BE2C (cell line): ENCODE measurements around the gene SPTSSA.

ENCODE experiments used
- DNase-seq: peaks from one replicate; pipeline ENCODE4 v3.0.0-alpha.2; 2020
- H3K27me3 ChIP-seq: fragments of 250-450 bp; sonication (Bioruptor Pico); 2 replicates; pipeline ENCODE4 v1.5.1; 2020; ENCODE audit warnings: mild to moderate bottlenecking
- H3K36me3 ChIP-seq: fragments of 250-450 bp; sonication (Bioruptor Pico); 2 replicates; pipeline ENCODE4 v1.5.1; 2020; ENCODE audit warnings: mild to moderate bottlenecking
- H3K4me1 ChIP-seq: fragments of 250-450 bp; sonication (Bioruptor Pico); 2 replicates; pipeline ENCODE4 v1.5.1; 2020
- H3K4me3 ChIP-seq: 2 replicates; pipeline ENCODE4 v1.5.1; 2011; ENCODE audit warnings: low read depth, low read length
- H3K9me3 ChIP-seq: fragments of 250-450 bp; sonication (Bioruptor Pico); 2 replicates; pipeline ENCODE4 v1.5.1; 2020
- TF ChIP-seq, protein P1 (sequence below): IDR thresholded peaks from 2 replicates; pipeline ENCODE4 v1.5.1; 2012; ENCODE audit warnings: mild to moderate bottlenecking, low read depth, low read length

SPTSSA gene

DNA sequence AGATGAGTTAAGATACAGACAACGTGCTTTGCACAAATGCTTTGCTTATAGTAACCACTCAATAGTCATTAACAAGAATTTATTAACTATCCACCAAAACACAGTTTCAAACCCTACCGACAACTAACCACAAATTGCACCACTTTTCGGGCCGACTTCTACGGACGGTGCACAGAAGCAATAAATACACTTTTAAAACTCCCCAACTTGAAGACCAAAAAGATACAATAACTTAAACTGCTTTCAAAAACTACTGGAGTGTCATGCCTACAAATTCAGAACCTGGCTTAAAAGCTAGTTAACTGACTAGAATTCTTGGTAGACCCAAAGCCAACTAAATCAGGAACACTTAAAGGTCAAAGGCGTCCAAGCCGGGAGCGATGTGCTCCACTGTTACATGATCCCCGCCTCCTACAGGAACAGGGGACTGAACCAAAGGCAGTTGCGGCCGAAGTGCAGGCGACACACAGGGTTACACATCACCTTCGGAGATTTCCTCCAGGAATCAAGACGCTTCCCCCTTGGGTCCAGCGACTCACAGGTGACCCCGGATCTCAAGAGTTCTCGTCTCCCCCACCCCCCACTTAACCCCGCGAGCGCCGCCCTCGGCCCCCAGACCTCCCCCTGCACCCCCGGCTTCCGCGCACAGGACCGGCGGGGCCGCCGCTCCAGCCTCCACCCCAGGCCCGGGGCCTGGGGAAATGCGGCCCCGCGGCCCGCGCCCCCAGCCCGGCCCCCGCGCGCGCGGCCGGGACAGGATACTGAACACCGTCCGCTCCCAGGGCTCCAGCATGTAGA, 507 bp downstream of the SPTSSA start:
- Histone ChIP-seq H3K9me3 (no peaks in the 10 kb centered on the region), H3K4me3 (peak overlapping the region; percentile 88), H3K27me3 (no peaks in the 10 kb centered on the region), H3K4me1 (peaks cover 5% of the 10 kb centered on the region; the same call in 1 of the 2 replicates), H3K36me3 (peaks cover 5% of the 10 kb centered on the region; the same call in 1 of the 2 replicates)
- TF ChIP-seq, protein P1, sequence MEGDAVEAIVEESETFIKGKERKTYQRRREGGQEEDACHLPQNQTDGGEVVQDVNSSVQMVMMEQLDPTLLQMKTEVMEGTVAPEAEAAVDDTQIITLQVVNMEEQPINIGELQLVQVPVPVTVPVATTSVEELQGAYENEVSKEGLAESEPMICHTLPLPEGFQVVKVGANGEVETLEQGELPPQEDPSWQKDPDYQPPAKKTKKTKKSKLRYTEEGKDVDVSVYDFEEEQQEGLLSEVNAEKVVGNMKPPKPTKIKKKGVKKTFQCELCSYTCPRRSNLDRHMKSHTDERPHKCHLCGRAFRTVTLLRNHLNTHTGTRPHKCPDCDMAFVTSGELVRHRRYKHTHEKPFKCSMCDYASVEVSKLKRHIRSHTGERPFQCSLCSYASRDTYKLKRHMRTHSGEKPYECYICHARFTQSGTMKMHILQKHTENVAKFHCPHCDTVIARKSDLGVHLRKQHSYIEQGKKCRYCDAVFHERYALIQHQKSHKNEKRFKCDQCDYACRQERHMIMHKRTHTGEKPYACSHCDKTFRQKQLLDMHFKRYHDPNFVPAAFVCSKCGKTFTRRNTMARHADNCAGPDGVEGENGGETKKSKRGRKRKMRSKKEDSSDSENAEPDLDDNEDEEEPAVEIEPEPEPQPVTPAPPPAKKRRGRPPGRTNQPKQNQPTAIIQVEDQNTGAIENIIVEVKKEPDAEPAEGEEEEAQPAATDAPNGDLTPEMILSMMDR: no peak
- DNase-seq: peak; percentile 63

DNA sequence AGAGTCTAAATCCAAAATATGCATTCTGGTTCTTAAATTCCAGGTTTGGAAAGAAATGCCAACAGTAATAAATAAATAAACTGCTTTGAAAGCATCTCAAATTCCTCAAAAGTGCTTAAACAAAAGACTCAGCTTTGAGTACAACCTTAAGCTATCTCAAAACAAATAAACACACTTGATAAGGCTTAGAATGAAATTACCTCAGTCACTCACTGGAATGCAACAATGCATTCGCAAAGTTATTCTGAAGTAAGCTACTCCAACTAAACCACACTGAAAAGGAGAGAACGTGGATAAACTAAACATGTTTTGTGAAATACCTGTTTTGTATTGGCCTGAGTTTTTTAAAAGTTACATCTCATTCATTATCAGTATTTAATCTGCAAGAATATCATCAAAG, 1.2 kb downstream of the SPTSSA start:
- peaks cover 5% of the 10 kb centered on the region; the same call in 1 of the 2 replicates for H3K4me1 ChIP-seq
- H3K36me3 ChIP-seq: peaks cover 12% of the 10 kb centered on the region
- H3K9me3 ChIP-seq: no peaks in the 10 kb centered on the region
- no peaks in the 10 kb centered on the region for H3K27me3 ChIP-seq
- DNase-seq: no peak
- TF ChIP-seq, protein P1: no peak
- peak overlapping the region; percentile 88 for H3K4me3 ChIP-seq

DNA sequence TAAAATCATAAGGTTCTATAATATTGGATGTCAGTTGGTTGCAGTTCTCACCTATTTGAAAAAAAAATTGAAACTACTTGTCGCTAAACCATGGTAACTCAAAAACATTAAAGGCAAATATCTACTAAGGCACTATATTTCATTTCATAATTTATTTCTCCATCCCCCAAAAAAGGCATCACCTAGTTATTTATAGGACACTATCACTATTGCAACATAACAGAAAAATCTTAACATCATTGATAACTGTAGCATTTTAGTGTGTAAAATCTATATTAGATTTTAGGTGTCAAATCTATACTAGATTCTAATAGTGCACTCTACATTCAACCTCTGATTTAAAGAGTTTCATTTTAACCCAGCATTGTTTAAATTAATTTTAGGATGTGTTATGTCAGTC, 1.7 kb downstream of the SPTSSA start:
- Histone ChIP-seq H3K36me3 (peaks cover 17% of the 10 kb centered on the region), H3K9me3 (no peaks in the 10 kb centered on the region), H3K4me1 (peaks cover 3% of the 10 kb centered on the region; the same call in 1 of the 2 replicates), H3K27me3 (no peaks in the 10 kb centered on the region), H3K4me3 (peak overlapping the region; percentile 88)
- no peak for DNase-seq
- TF ChIP-seq, protein P1: no peak

DNA sequence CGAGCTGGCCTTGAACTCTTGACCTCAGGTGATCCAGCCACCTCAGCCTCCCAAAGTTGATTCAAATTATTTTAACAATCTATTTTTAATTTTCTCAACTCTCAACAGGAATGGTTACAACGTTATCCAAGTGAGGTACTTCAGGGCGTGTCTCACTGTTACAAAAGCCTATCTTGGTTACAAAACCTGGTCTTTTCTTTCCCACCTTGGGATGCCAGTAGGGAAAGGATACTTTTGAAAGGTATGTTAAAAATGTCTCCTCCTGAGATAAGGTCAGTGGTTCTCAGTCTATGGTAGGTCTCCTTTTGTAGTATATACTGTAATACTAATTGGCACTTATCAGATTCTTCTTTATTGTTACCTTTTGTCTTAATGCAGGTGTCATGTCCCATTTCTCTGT, 4.9 kb downstream of the SPTSSA start:
- TF ChIP-seq, protein P1: no peak
- no peaks in the 10 kb centered on the region for H3K4me1 ChIP-seq

DNA sequence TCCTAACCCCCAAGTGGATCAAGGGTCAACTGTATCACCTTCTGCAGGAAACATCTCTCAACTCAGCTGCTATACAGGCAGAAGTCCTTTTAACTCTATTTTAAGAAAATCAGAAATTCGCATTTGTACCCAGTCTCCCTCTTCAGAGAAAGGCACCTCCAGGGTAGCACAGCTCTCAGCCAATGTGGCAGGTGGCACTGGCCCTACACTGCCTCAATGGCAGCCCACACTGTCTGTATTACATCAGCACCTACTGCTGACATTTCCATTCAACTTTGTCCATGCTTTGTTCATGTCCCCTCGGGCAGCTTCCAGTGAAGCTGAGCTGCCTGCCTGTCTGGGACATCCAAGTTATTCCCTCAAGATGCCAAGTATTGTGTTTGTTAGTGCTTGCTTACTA, 8.8 kb downstream of the SPTSSA start:
- TF ChIP-seq, protein P1: no peak
- H3K4me3 ChIP-seq: no peak overlapping the region
- H3K9me3 ChIP-seq: no peaks in the 10 kb centered on the region; the same call in 1 of the 2 replicates
- DNase-seq: no peak
- no peaks in the 10 kb centered on the region for H3K27me3 ChIP-seq
- no peaks in the 10 kb centered on the region for H3K4me1 ChIP-seq
- H3K36me3 ChIP-seq: peaks cover 33% of the 10 kb centered on the region

More for the DNA sequence above, 4.9 kb downstream of the SPTSSA start:
- DNase-seq: no peak
- Histone ChIP-seq H3K36me3 (peaks cover 29% of the 10 kb centered on the region), H3K4me3 (no peak overlapping the region), H3K9me3 (no peaks in the 10 kb centered on the region; the same call in 1 of the 2 replicates), H3K27me3 (no peaks in the 10 kb centered on the region)

DNA sequence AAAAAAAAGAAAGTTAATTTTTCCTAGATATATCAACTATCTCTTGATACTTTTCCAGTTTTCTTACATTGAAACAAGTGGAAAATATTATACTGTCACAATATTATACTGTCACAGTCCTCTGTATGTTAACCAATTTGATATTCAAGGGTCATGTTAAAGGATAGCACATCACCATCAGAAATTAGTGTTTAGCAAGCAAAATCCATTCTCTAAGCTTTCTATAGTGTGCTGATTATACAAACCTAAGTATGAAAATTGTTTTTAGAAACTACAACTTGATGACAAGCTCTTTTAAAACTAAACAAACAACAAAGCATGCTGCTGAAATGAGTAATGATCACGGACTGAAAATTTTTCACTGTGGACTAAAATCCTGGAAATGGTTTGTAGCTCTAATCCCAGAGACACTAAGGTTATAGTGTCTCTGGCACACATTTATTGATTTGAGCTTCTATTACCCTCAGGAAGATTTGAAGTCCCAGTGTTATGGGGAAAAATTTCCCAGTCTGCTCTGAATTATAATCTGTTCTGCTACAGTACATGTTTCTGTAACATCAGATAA, 9.7 kb downstream of the SPTSSA start:
- H3K36me3 ChIP-seq: peaks cover 37% of the 10 kb centered on the region
- no peaks in the 10 kb centered on the region for H3K27me3 ChIP-seq
- TF ChIP-seq, protein P1: no peak
- H3K4me1 ChIP-seq: no peaks in the 10 kb centered on the region
- no peak for DNase-seq
- H3K4me3 ChIP-seq: no peak overlapping the region
- no peaks in the 10 kb centered on the region; the same call in 1 of the 2 replicates for H3K9me3 ChIP-seq
